Endodermal cell (in vitro differentiated cells): ENCODE data around the gene XRN2. TPM values are rescaled to one million over a fixed set of nuclear protein-coding genes. Genes with fewer than 3 reads are reported as not detected.

Experiments
- DNase-seq: peaks from one replicate; pipeline ENCODE4 v3.0.0-alpha.2; 2017
- H3K27ac ChIP-seq: 2 replicates; pipeline ENCODE4 v1.5.1; 2013; ENCODE audit warnings: mild to moderate bottlenecking, low read depth, low read length, moderate library complexity
- H3K27me3 ChIP-seq: 2 replicates; pipeline ENCODE4 v1.6.1; 2013; ENCODE audit warnings: mild to moderate bottlenecking, low read length, moderate library complexity; ENCODE audit not compliant: insufficient read depth, control insufficient read depth, poor library complexity, severe bottlenecking
- H3K36me3 ChIP-seq: 2 replicates; pipeline ENCODE4 v1.7.0; 2013; ENCODE audit warnings: mild to moderate bottlenecking, low read length, moderate library complexity; ENCODE audit not compliant: control insufficient read depth, insufficient read depth
- H3K4me1 ChIP-seq: one replicate; pipeline ENCODE4 v1.7.0; 2013; ENCODE audit warnings: low read length; ENCODE audit not compliant: control insufficient read depth, insufficient read depth
- H3K4me3 ChIP-seq: 2 replicates; pipeline ENCODE4 v1.5.1; 2013; ENCODE audit warnings: mild to moderate bottlenecking, low read length, moderate library complexity
- H3K9ac ChIP-seq: 2 replicates; pipeline ENCODE4 v1.6.1; 2013; ENCODE audit warnings: mild to moderate bottlenecking, low read length, moderate library complexity; ENCODE audit not compliant: poor library complexity, severe bottlenecking; ENCODE audit errors: extremely low read depth
- H3K9me3 ChIP-seq: 2 replicates; pipeline ENCODE4 v1.6.1; 2013; ENCODE audit warnings: mild to moderate bottlenecking, low read length, moderate library complexity; ENCODE audit not compliant: control insufficient read depth
- H3K27ac Mint-ChIP-seq: 2 replicates; pipeline ENCODE4 v1.8.0; 2020; ENCODE audit warnings: mixed read lengths
- H3K27me3 Mint-ChIP-seq: 2 replicates; pipeline ENCODE4 v1.8.0; 2021; ENCODE audit warnings: mild to moderate bottlenecking, mixed read lengths; ENCODE audit not compliant: insufficient read depth
- H3K36me3 Mint-ChIP-seq: 2 replicates; pipeline ENCODE4 v1.8.0; 2020; ENCODE audit warnings: low read depth, mixed read lengths
- H3K4me1 Mint-ChIP-seq: 2 replicates; pipeline ENCODE4 v1.8.0; 2020; ENCODE audit warnings: mixed read lengths
- H3K4me3 Mint-ChIP-seq: 2 replicates; pipeline ENCODE4 v1.8.0; 2020; ENCODE audit warnings: mild to moderate bottlenecking, moderate library complexity, mixed read lengths
- H3K9me3 Mint-ChIP-seq: 2 replicates; pipeline ENCODE4 v1.8.0; 2020; ENCODE audit warnings: mild to moderate bottlenecking, mixed read lengths
- WGBS, 2 experiments: methylation state at CpG; one replicate each; pipeline versions ENCODE4 v1.1.5 to v1.1.7; 2013; ENCODE audit warnings: missing lambda C conversion rate in 2 of 2, mixed read lengths in 1 of 2; ENCODE audit not compliant: insufficient coverage in 1 of 2, insufficient read length in 1 of 2; 5-methylcytosine and 5-hydroxymethylcytosine counted together
- total RNA-seq, 2 donors: library from RNA; stranded (reverse); fragmentation: NEBNext Ultra II Directional in 1 of 2; extraction: Animal tissue kit (Norgen Biotek cat#: 25700) in 1 of 2; gene quantifications; 2 replicates in 1 of 2; 3 replicates in 1 of 2; pipeline ENCODE4 v1.2.1, GENCODE V29; 2021
- TF ChIP-seq, protein P1 (sequence below): fragments of 200-600 bp; sonication (generic); conservative IDR thresholded peaks from 2 replicates; pipeline ENCODE4 v1.5.0; 2021; ENCODE audit warnings: antibody characterized with exemption, mild to moderate bottlenecking

The XRN2 gene
- total RNA-seq, 2 donors from 2014 or later = 91.5 to 101 TPM

DNA sequence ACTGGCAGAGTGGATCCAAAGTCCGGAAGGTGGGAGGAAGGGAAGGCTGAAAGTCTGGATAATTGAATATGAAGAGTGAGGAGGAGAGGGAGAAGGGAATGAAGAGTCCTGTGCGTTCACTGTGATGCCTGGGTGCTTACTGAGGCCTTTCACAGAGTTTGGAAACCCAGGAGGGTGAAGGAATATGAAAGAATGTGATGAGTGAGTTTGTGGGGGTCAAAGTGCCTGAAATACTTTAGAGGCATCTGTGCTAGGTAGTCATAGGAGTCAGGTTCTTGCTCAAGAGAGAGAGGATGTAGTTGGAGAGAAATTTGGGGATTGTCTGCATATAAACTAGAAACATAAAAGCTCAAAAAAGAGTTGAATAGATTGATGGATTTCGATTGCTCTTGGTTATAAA lies 73.5 kb downstream of the XRN2 start:
- no peak overlapping the region for H3K27ac ChIP-seq
- peaks cover 31% of the 10 kb centered on the region for H3K36me3 Mint-ChIP-seq
- peak overlapping the region; percentile 13 for H3K27ac Mint-ChIP-seq
- no peak overlapping the region for H3K4me3 ChIP-seq
- DNase-seq = no peak
- no peak overlapping the region for H3K4me3 Mint-ChIP-seq
- H3K9ac ChIP-seq = no peak overlapping the region
- no peaks in the 10 kb centered on the region for H3K9me3 ChIP-seq
- H3K4me1 Mint-ChIP-seq = peaks cover 17% of the 10 kb centered on the region
- H3K9me3 Mint-ChIP-seq = no peaks in the 10 kb centered on the region
- H3K4me1 ChIP-seq = no peaks in the 10 kb centered on the region
- H3K36me3 ChIP-seq = peaks cover 44% of the 10 kb centered on the region
- no peaks in the 10 kb centered on the region for H3K27me3 Mint-ChIP-seq
- WGBS, 2 experiments = 89 to 90% methylated on average over 2 to 3 of the region's 3 CpGs
- H3K27me3 ChIP-seq = no peaks in the 10 kb centered on the region
- TF ChIP-seq, protein P1, sequence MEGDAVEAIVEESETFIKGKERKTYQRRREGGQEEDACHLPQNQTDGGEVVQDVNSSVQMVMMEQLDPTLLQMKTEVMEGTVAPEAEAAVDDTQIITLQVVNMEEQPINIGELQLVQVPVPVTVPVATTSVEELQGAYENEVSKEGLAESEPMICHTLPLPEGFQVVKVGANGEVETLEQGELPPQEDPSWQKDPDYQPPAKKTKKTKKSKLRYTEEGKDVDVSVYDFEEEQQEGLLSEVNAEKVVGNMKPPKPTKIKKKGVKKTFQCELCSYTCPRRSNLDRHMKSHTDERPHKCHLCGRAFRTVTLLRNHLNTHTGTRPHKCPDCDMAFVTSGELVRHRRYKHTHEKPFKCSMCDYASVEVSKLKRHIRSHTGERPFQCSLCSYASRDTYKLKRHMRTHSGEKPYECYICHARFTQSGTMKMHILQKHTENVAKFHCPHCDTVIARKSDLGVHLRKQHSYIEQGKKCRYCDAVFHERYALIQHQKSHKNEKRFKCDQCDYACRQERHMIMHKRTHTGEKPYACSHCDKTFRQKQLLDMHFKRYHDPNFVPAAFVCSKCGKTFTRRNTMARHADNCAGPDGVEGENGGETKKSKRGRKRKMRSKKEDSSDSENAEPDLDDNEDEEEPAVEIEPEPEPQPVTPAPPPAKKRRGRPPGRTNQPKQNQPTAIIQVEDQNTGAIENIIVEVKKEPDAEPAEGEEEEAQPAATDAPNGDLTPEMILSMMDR = no peak

DNA sequence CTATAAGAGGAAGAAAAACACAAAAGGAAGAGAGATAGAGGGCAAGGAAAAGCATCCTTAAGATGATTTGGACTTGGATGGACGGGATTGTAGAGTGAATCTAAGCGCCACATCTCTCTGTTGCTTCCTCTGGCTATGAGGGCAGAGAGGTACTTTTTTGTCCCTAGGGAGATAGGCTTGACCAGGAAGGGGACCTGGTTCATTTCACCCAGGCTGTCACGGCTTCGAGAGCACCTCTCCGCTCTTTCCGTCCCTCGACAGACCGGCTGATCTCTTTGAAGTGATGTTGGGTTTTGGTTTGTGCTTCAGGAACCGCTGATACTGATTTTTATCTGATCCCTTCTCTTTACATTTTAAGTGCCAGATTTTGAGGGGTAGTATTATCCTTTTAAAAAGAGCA lies 74.6 kb downstream of the XRN2 start:
- Mint-ChIP-seq H3K27ac (no peak overlapping the region), H3K4me3 (no peak overlapping the region), H3K27me3 (no peaks in the 10 kb centered on the region), H3K36me3 (peaks cover 33% of the 10 kb centered on the region), H3K9me3 (no peaks in the 10 kb centered on the region), H3K4me1 (peaks cover 15% of the 10 kb centered on the region)
- H3K4me1 ChIP-seq = no peaks in the 10 kb centered on the region
- TF ChIP-seq, protein P1 = no peak
- DNase-seq = no peak
- no peak overlapping the region for H3K4me3 ChIP-seq
- H3K9ac ChIP-seq = no peak overlapping the region
- no peak overlapping the region for H3K27ac ChIP-seq
- WGBS, 2 experiments = 92 to 97% methylated on average over 6 to 9 of the region's 9 CpGs
- peaks cover 48% of the 10 kb centered on the region for H3K36me3 ChIP-seq
- no peaks in the 10 kb centered on the region for H3K27me3 ChIP-seq
- no peaks in the 10 kb centered on the region for H3K9me3 ChIP-seq

DNA sequence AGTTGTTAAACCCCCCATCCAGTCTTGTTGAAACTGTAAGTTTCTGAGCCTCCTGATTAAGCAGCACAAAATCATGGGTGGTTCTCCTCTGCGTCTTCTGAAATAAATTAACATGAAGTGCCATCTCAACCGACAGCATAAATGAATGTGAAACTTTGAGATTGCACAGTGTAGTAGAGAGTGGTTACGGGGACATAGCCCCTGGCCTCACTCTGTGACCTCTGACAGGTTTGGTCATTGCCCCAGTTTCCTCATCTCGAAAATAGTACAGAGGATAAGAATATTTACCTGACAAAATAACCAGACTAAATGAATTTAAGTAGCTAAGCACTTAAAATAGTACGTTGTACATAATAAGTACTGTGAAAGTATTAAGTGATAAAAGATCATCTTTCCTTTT lies 75.1 kb downstream of the XRN2 start:
- peaks cover 30% of the 10 kb centered on the region for H3K36me3 Mint-ChIP-seq
- peaks cover 49% of the 10 kb centered on the region for H3K36me3 ChIP-seq
- H3K27ac ChIP-seq = no peak overlapping the region
- H3K4me3 ChIP-seq = no peak overlapping the region
- no peak overlapping the region for H3K27ac Mint-ChIP-seq
- WGBS, 2 experiments = 99% methylated on average over 5 of the region's 5 CpGs; no CpG with 5 or more reads in 1 of the 2 experiments
- H3K9me3 ChIP-seq = no peaks in the 10 kb centered on the region
- H3K4me3 Mint-ChIP-seq = no peak overlapping the region
- no peak for DNase-seq
- no peaks in the 10 kb centered on the region for H3K27me3 Mint-ChIP-seq
- TF ChIP-seq, protein P1 = no peak
- H3K27me3 ChIP-seq = no peaks in the 10 kb centered on the region
- H3K9me3 Mint-ChIP-seq = no peaks in the 10 kb centered on the region
- no peak overlapping the region for H3K9ac ChIP-seq
- peaks cover 14% of the 10 kb centered on the region for H3K4me1 Mint-ChIP-seq
- H3K4me1 ChIP-seq = no peaks in the 10 kb centered on the region
